ENCODE results near the gene SLC25A25.

DNA sequence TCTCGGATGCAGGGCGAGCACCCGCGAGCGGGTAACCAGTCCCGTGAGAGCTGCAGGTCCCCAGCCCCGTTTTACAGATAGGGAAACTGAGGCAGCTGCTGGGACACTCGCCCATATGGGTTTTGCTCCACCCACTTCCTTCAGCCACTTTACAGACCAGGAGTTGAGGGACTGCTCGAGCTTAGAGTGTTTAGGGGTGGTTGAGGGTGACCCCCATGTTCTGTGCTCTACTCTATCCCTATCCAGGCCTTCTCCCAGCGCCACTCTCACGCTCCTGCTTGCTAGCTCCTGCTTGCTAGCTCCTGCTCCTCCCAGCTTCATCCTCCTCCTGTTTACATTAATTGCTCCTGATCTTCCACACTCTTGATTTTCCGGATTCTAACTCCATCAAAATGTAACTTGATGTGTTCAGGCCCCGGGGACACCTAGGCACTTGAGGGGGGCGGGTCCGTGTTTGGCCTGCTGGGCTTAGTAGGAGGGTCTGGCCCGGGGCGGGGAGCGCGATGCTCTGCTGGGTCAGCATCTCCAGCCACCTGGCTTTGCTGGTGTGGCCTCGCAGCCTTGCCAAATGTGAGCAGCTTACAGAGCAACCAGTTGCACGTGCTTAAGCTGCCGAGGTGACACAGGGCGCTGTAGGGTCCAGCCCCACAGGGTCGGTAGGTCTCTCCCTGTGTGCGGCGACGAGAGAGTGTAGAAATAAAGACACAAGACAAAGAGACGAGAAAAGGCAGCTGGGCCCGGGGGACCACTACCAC is 61.0 kb downstream of the SLC25A25 start:
- TF ChIP-seq EZH2 (IDR thresholded peaks at IDR 0.05), result no peak
- no peak for TF ChIP-seq POLR2AphosphoS5 (IDR thresholded peaks at IDR 0.05; ENCODE audit: borderline replicate concordance, low read depth, low read length)
